ENCODE results near the gene OPTN. TPM values are rescaled to one million over a fixed set of nuclear protein-coding genes. Genes with fewer than 3 reads are reported as not detected.
"Not testable (repeated sequence)": the region's sequence is repeated elsewhere in the genome, so short reads cannot be mapped to it uniquely, and the experiment has no call there.

OPTN gene
- total RNA-seq, 2 experiments from 2014 or later = 95.6 to 98.2 TPM

- DNase-seq = no peak
Measured at GRCh38 chr10:13078912-13079775, 20.8 kb upstream of the OPTN start.

DNA sequence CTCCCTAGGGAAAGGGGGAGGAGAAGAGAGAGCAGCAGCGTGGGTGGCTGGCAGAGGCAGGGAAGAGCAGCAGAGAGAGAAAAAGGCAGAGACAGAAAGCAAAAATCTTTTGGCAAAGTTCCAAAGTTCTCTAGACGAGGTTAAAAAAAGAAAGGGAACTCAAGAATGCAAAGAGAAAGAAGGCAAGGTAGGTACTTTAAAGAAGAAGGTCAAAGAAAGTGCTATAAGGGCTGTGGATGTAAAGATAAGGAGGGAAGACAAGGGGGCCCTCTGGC, 20.2 kb upstream of the OPTN start:
- H3K9me3 Mint-ChIP-seq = peaks cover 20% of the 10 kb centered on the region
- H3K27me3 Mint-ChIP-seq = peaks cover 21% of the 10 kb centered on the region
- peaks cover 5% of the 10 kb centered on the region for H3K36me3 Mint-ChIP-seq
- no peak overlapping the region for H3K4me3 Mint-ChIP-seq
- ATAC-seq (ENCODE audit: low read depth) (no peak), DNase-seq (no peak)
- peaks cover 3% of the 10 kb centered on the region for H3K4me1 Mint-ChIP-seq
- H3K27ac Mint-ChIP-seq = no peak overlapping the region
- POLR2A ChIA-PET = no interaction called here

More at GRCh38 chr10:13078912-13079775, 20.8 kb upstream of the OPTN start:
- H3K27ac Mint-ChIP-seq = no peak overlapping the region
- peaks cover 5% of the 10 kb centered on the region for H3K36me3 Mint-ChIP-seq
- no peak overlapping the region for H3K4me3 Mint-ChIP-seq
- H3K27me3 Mint-ChIP-seq = peaks cover 21% of the 10 kb centered on the region
- peaks cover 18% of the 10 kb centered on the region for H3K9me3 Mint-ChIP-seq
- peaks cover 3% of the 10 kb centered on the region for H3K4me1 Mint-ChIP-seq
- ATAC-seq (ENCODE audit: low read depth) = no peak
- POLR2A ChIA-PET = no interaction called here

GRCh38 chr10:13080643-13081042, 19.3 kb upstream of the OPTN start:
- POLR2A ChIA-PET = no interaction called here
- Mint-ChIP-seq H3K27me3 (peaks cover 17% of the 10 kb centered on the region), H3K36me3 (peaks cover 5% of the 10 kb centered on the region), H3K4me3 (no peak overlapping the region), H3K4me1 (peaks cover 3% of the 10 kb centered on the region), H3K9me3 (peaks cover 20% of the 10 kb centered on the region), H3K27ac (no peak overlapping the region)
- no peak for DNase-seq
- ATAC-seq (ENCODE audit: low read depth) = no peak

DNA sequence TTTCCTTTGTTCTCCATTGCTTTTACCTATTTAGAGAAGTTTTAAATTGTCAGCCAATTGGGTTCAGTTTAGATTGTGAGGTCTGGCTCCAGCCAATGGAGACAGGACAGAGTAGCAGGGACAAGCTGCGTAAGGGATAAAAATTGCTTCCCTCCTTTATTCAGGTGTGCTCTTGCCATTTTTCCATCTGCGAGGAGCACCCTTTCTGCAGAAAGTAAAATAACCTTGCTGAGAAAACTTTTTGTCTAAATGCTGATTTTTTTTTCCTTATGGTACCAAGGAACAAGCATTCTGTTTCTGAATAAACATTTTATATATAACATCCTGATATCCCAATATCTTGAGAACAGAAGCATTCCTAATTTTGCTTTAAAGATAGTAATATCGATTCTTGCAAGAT, 16.3 kb upstream of the OPTN start:
- H3K27ac Mint-ChIP-seq; ATAC-seq (ENCODE audit: low read depth); H3K4me3 Mint-ChIP-seq; H3K36me3 Mint-ChIP-seq; POLR2A ChIA-PET; H3K4me1 Mint-ChIP-seq; H3K27me3 Mint-ChIP-seq; DNase-seq: not testable (repeated sequence)
- peaks cover 18% of the 10 kb centered on the region for H3K9me3 Mint-ChIP-seq

GRCh38 chr10:13086056-13086455, 13.9 kb upstream of the OPTN start:
- DNase-seq (no peak), ATAC-seq (ENCODE audit: low read depth) (no peak)
- H3K4me1 Mint-ChIP-seq = peaks cover 2% of the 10 kb centered on the region
- POLR2A ChIA-PET = no interaction called here
- peaks cover 9% of the 10 kb centered on the region for H3K9me3 Mint-ChIP-seq
- no peak overlapping the region for H3K4me3 Mint-ChIP-seq
- peaks cover 1% of the 10 kb centered on the region for H3K36me3 Mint-ChIP-seq
- no peak overlapping the region for H3K27ac Mint-ChIP-seq
- H3K27me3 Mint-ChIP-seq = peaks cover 2% of the 10 kb centered on the region

- Mint-ChIP-seq H3K27ac (no peak overlapping the region), H3K27me3 (peaks cover 2% of the 10 kb centered on the region), H3K9me3 (peaks cover 5% of the 10 kb centered on the region), H3K36me3 (no peaks in the 10 kb centered on the region), H3K4me3 (no peak overlapping the region), H3K4me1 (no peaks in the 10 kb centered on the region)
- no peak for DNase-seq
- ATAC-seq (ENCODE audit: low read depth) = no peak
- POLR2A ChIA-PET = no interaction called here
Measured at GRCh38 chr10:13087601-13087985, 12.4 kb upstream of the OPTN start.

DNA sequence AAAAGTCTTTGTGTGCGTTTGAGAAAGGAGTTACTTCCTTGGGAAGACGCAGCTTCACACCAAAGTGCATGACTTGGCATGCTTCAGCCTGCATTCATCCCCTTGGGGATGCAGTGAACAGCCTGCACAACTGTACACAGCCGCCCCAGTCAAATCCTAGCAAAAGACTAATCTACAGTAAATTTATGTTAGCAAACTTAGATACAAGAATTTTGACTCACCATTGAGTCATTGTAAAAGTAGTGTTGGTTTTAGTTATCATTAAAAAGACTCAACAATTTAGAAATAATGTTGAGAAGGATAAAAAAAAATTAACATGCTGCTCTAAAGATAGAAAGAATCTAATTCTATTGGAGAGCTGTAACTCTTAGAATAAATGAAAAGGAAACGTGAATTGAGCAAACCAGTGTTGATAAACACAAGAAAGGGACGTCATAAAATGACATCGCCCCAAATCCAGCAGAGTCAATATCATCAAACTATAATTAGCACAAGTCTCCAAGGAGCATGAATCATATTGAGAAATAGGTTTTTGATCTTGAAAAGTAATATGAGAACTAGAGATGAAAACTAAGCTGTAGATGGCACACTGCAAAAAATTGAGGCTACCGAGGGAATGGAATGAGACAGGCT, 11.9 kb upstream of the OPTN start:
- Mint-ChIP-seq H3K36me3 (no peaks in the 10 kb centered on the region), H3K4me1 (no peaks in the 10 kb centered on the region), H3K27me3 (peaks cover 2% of the 10 kb centered on the region), H3K9me3 (peaks cover 4% of the 10 kb centered on the region), H3K27ac (no peak overlapping the region), H3K4me3 (no peak overlapping the region)
- ATAC-seq (ENCODE audit: low read depth) = no peak
- no peak for DNase-seq
- POLR2A ChIA-PET = no interaction called here

GRCh38 chr10:13089345-13089744, 10.6 kb upstream of the OPTN start:
- Mint-ChIP-seq H3K4me1 (no peaks in the 10 kb centered on the region), H3K9me3 (peaks cover 4% of the 10 kb centered on the region), H3K36me3 (no peaks in the 10 kb centered on the region), H3K27me3 (peaks cover 2% of the 10 kb centered on the region), H3K27ac (no peak overlapping the region), H3K4me3 (no peak overlapping the region)
- DNase-seq (no peak), ATAC-seq (ENCODE audit: low read depth) (no peak)
- POLR2A ChIA-PET = no interaction called here

GRCh38 chr10:13090289-13090688, 9.7 kb upstream of the OPTN start:
- POLR2A ChIA-PET = no interaction called here
- no peak overlapping the region for H3K4me3 Mint-ChIP-seq
- peaks cover 3% of the 10 kb centered on the region for H3K9me3 Mint-ChIP-seq
- no peak overlapping the region for H3K27ac Mint-ChIP-seq
- peaks cover 2% of the 10 kb centered on the region for H3K27me3 Mint-ChIP-seq
- no peaks in the 10 kb centered on the region for H3K4me1 Mint-ChIP-seq
- ATAC-seq (ENCODE audit: low read depth) = no peak
- no peaks in the 10 kb centered on the region for H3K36me3 Mint-ChIP-seq
- no peak for DNase-seq

DNA sequence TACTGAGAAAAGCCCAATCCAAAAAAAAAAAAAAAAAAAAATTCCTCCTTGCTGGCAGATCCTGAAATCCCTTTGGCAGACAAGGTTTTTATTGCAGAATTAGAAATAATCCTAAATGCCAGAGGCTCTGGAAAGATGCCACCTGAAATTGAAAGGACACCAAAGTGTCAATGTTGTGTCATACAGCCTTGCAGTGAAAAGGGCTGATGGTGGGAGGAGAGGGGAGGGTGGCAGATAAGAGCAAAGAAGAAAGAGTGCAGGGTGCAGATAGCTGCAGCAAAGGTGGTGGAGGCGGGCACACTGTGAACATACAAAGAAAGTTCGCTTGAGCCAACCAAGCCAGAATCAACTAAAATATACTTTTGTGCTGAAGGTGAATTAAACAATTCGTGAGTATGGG, 8.2 kb upstream of the OPTN start:
- POLR2A ChIA-PET = interaction anchor here (0.5 kb wide), 1 partner anchor 710 kb away, joined by 4 read pairs; no protein-coding TSS in a partner anchor
- H3K36me3 Mint-ChIP-seq = no peaks in the 10 kb centered on the region
- H3K27me3 Mint-ChIP-seq = peaks cover 2% of the 10 kb centered on the region
- H3K4me3 Mint-ChIP-seq = no peak overlapping the region
- H3K4me1 Mint-ChIP-seq = peaks cover under 1% of the 10 kb centered on the region
- DNase-seq = no peak
- H3K27ac Mint-ChIP-seq = no peak overlapping the region
- H3K9me3 Mint-ChIP-seq = peaks cover 3% of the 10 kb centered on the region
- no peak for ATAC-seq (ENCODE audit: low read depth)

- Mint-ChIP-seq H3K4me3 (no peak overlapping the region), H3K4me1 (peaks cover 6% of the 10 kb centered on the region), H3K36me3 (no peaks in the 10 kb centered on the region), H3K27ac (no peak overlapping the region), H3K9me3 (peaks cover 3% of the 10 kb centered on the region), H3K27me3 (peaks cover 2% of the 10 kb centered on the region)
- POLR2A ChIA-PET = interaction anchor here (0.5 kb wide), 1 partner anchor 709 kb away, joined by 4 read pairs; no protein-coding TSS in a partner anchor
- ATAC-seq (ENCODE audit: low read depth) (no peak), DNase-seq (no peak)
Measured at GRCh38 chr10:13092291-13093102, 7.5 kb upstream of the OPTN start.

GRCh38 chr10:13094082-13094481, 5.9 kb upstream of the OPTN start:
- H3K27ac Mint-ChIP-seq, POLR2A ChIA-PET, H3K4me3 Mint-ChIP-seq: not testable (repeated sequence)

DNA sequence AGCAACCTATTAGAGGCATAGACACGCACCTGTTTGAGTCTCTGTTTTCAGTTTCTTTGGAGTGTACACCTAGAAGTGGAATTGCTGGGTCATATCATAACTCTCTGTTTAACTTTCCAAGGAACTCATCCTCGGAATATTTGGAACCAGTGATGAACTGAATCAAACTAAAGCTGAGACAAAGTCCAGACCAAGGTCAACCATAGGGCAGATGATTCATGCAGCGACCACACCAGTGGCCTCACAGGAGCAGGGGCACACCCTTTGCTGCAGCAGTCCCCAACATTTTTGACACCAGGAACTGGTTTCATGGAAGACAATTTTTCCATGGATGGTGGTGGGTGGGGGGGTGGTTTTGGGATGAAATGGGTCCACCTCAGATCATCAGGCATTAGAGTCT, 4.9 kb upstream of the OPTN start:
- DNase-seq = no peak
- no peaks in the 10 kb centered on the region for H3K36me3 Mint-ChIP-seq
- H3K9me3 Mint-ChIP-seq = peaks cover 1% of the 10 kb centered on the region
- ATAC-seq (ENCODE audit: low read depth) = no peak
- no peaks in the 10 kb centered on the region for H3K27me3 Mint-ChIP-seq
- H3K27ac Mint-ChIP-seq = no peak overlapping the region
- H3K4me1 Mint-ChIP-seq = peaks cover 8% of the 10 kb centered on the region
- no peak overlapping the region for H3K4me3 Mint-ChIP-seq
- POLR2A ChIA-PET = no interaction called here

More at GRCh38 chr10:13094082-13094481, 5.9 kb upstream of the OPTN start:
- not testable (repeated sequence) for H3K36me3 Mint-ChIP-seq; ATAC-seq (ENCODE audit: low read depth); DNase-seq; H3K4me1 Mint-ChIP-seq; H3K27me3 Mint-ChIP-seq; H3K9me3 Mint-ChIP-seq

All from activated naive CD8-positive, alpha-beta T cell treated with anti-CD3 and anti-CD28 coated beads, Interleukin-2, amount 10 ng/mL, durations not matched to agents 7 days and 5 days (primary cell).